H9 (cell line): Measurements from ENCODE around the gene RHBDL2. TPM values are rescaled to one million over a fixed set of nuclear protein-coding genes. Genes with fewer than 3 reads are reported as not detected.

ENCODE experiments used
- DNase-seq: peaks from one replicate; pipeline ENCODE4 v3.0.0-alpha.2; 2017
- H2AFZ ChIP-seq: one replicate; pipeline ENCODE4 v1.6.1; 2013; ENCODE audit warnings: mild to moderate bottlenecking, low read length, control low read depth, moderate library complexity
- H2AK5ac ChIP-seq: 2 replicates; pipeline ENCODE4 v1.6.1; 2013; ENCODE audit warnings: low read length, control low read depth, mixed read lengths; ENCODE audit not compliant: insufficient read length
- H2BK120ac ChIP-seq: one replicate; pipeline ENCODE4 v1.6.1; 2013; ENCODE audit warnings: low read depth, mild to moderate bottlenecking, low read length, control low read depth, inconsistent platforms; ENCODE audit not compliant: poor library complexity, severe bottlenecking
- H2BK12ac ChIP-seq: 2 replicates; pipeline ENCODE4 v1.6.1; 2013; ENCODE audit warnings: low read length, control low read depth, mixed read lengths, low read depth; ENCODE audit not compliant: insufficient read length
- H2BK15ac ChIP-seq: 2 replicates; pipeline ENCODE4 v1.6.1; 2013; ENCODE audit warnings: low read depth, low read length, control low read depth
- H2BK20ac ChIP-seq: one replicate; pipeline ENCODE4 v1.6.1; 2013; ENCODE audit warnings: low read depth, mild to moderate bottlenecking, low read length, control low read depth, inconsistent platforms; ENCODE audit not compliant: poor library complexity, severe bottlenecking
- H2BK5ac ChIP-seq: 2 replicates; pipeline ENCODE4 v1.6.1; 2013; ENCODE audit warnings: low read length, control low read depth, mixed read lengths; ENCODE audit not compliant: insufficient read length
- H3K14ac ChIP-seq: 2 replicates; pipeline ENCODE4 v1.6.1; 2013; ENCODE audit warnings: low read length, control low read depth; ENCODE audit not compliant: insufficient read depth
- H3K18ac ChIP-seq: 2 replicates; pipeline ENCODE4 v1.6.1; 2013; ENCODE audit warnings: low read depth, mild to moderate bottlenecking, mixed read lengths, low read length, control low read depth; ENCODE audit not compliant: insufficient read length
- H3K23ac ChIP-seq: 2 replicates; pipeline ENCODE4 v1.6.1; 2013; ENCODE audit warnings: low read length, control low read depth, mixed read lengths, low read depth; ENCODE audit not compliant: insufficient read length
- H3K23me2 ChIP-seq: 2 replicates; pipeline ENCODE4 v1.6.1; 2013; ENCODE audit warnings: low read depth, mild to moderate bottlenecking, mixed read lengths, low read length, control low read depth; ENCODE audit not compliant: insufficient read length, poor library complexity, severe bottlenecking
- H3K27ac ChIP-seq: 2 replicates; pipeline ENCODE4 v1.5.1; 2013; ENCODE audit warnings: low read length, control low read depth, mixed read lengths, low read depth; ENCODE audit not compliant: insufficient read length
- H3K27me3 ChIP-seq: 2 replicates; pipeline ENCODE4 v1.6.1; 2013; ENCODE audit warnings: low read length, control low read depth, inconsistent platforms; ENCODE audit not compliant: insufficient read depth
- H3K4ac ChIP-seq: 2 replicates; pipeline ENCODE4 v1.6.1; 2013; ENCODE audit warnings: low read depth, mild to moderate bottlenecking, control low read depth, inconsistent platforms, low read length, moderate library complexity
- H3K4me1 ChIP-seq: 2 replicates; pipeline ENCODE4 v1.6.1; 2013; ENCODE audit warnings: low read length, control low read depth, inconsistent platforms; ENCODE audit not compliant: insufficient read depth
- H3K4me2 ChIP-seq: 2 replicates; pipeline ENCODE4 v1.6.1; 2013; ENCODE audit warnings: low read length, control low read depth, mixed read lengths; ENCODE audit not compliant: insufficient read length, insufficient read depth
- H3K56ac ChIP-seq: 2 replicates; pipeline ENCODE4 v1.6.1; 2013; ENCODE audit warnings: low read depth, mild to moderate bottlenecking, mixed read lengths, low read length, control low read depth; ENCODE audit not compliant: insufficient read length
- H3K79me1 ChIP-seq: 2 replicates; pipeline ENCODE4 v1.6.1; 2013; ENCODE audit warnings: low read depth, mild to moderate bottlenecking, moderate library complexity, low read length, control low read depth, inconsistent platforms; ENCODE audit not compliant: insufficient read depth, poor library complexity, severe bottlenecking
- H3K79me2 ChIP-seq: 2 replicates; pipeline ENCODE4 v1.6.1; 2013; ENCODE audit warnings: low read length, control low read depth, inconsistent platforms; ENCODE audit not compliant: insufficient read depth
- H3K9ac ChIP-seq: 2 replicates; pipeline ENCODE4 v1.6.1; 2013; ENCODE audit warnings: low read length, control low read depth, mixed read lengths; ENCODE audit not compliant: insufficient read length; ENCODE audit errors: extremely low read depth
- H3K9me3 ChIP-seq: one replicate; pipeline ENCODE4 v1.6.1; 2013; ENCODE audit warnings: low read depth, low read length, inconsistent platforms; ENCODE audit not compliant: control insufficient read depth
- H3T11ph ChIP-seq: one replicate; pipeline ENCODE4 v1.6.1; 2013; ENCODE audit warnings: mild to moderate bottlenecking, low read length, control low read depth, inconsistent platforms
- H4K20me1 ChIP-seq: one replicate; pipeline ENCODE4 v1.6.1; 2013; ENCODE audit not compliant: control insufficient read depth, insufficient read length, insufficient read depth
- H4K5ac ChIP-seq: 2 replicates; pipeline ENCODE4 v1.6.1; 2013; ENCODE audit warnings: low read depth, mild to moderate bottlenecking, mixed read lengths, low read length, control low read depth; ENCODE audit not compliant: insufficient read length
- H4K8ac ChIP-seq: replicated peaks from 2 replicates; pipeline ENCODE4 v1.6.1; 2013; ENCODE audit warnings: low read length, control low read depth, mixed read lengths, low read depth; ENCODE audit not compliant: insufficient read length
- H4K91ac ChIP-seq: 2 replicates; pipeline ENCODE4 v1.6.1; 2013; ENCODE audit warnings: low read depth, mild to moderate bottlenecking, moderate library complexity, mixed read lengths, low read length, control low read depth; ENCODE audit not compliant: insufficient read length
- H3K27ac Mint-ChIP-seq, 3 experiments: 2 replicates in 2 of 3; 3 replicates in 1 of 3; pipeline ENCODE4 v1.8.0; 2020 to 2021; ENCODE audit warnings: mixed read lengths in 3 of 3, mild to moderate bottlenecking in 1 of 3, moderate library complexity in 1 of 3
- H3K27me3 Mint-ChIP-seq: 2 replicates; pipeline ENCODE4 v1.8.0; 2021; ENCODE audit warnings: low read depth, mild to moderate bottlenecking, moderate library complexity, mixed read lengths
- H3K36me3 Mint-ChIP-seq, 3 experiments: 2 replicates in 2 of 3; 3 replicates in 1 of 3; pipeline ENCODE4 v1.8.0; 2020 to 2021; ENCODE audit warnings: low read depth in 3 of 3, mixed read lengths in 3 of 3; ENCODE audit not compliant: insufficient read depth in 1 of 3
- H3K4me1 Mint-ChIP-seq, 2 experiments: 2 replicates each; pipeline ENCODE4 v1.8.0; 2020; ENCODE audit warnings: mixed read lengths in 2 of 2
- H3K4me3 Mint-ChIP-seq, 2 experiments: 2 replicates in 1 of 2; 3 replicates in 1 of 2; pipeline ENCODE4 v1.8.0; 2020 to 2021; ENCODE audit warnings: mild to moderate bottlenecking in 2 of 2, mixed read lengths in 2 of 2, moderate library complexity in 1 of 2
- H3K9me3 Mint-ChIP-seq, 2 experiments: 2 replicates in 1 of 2; 3 replicates in 1 of 2; pipeline ENCODE4 v1.8.0; 2020; ENCODE audit warnings: mild to moderate bottlenecking in 2 of 2, mixed read lengths in 2 of 2, moderate library complexity in 1 of 2
- WGBS: extraction: QIAGEN DNeasy Blood & Tissue Kit; methylation state at CpG from one replicate; pipeline ENCODE4 v1.1.7; 2013; ENCODE audit warnings: missing lambda C conversion rate, low lambda C conversion rate, mixed read lengths; ENCODE audit not compliant: insufficient read length; ENCODE audit errors: extremely low coverage; 5-methylcytosine and 5-hydroxymethylcytosine counted together
- total RNA-seq: library from RNA; stranded (reverse); gene quantifications from 2 replicates; pipeline ENCODE4 v1.2.1, GENCODE V29; 2021
- TF ChIP-seq, protein P1 (sequence below): fragments of 200-600 bp; sonication (generic); conservative IDR thresholded peaks from 3 replicates; pipeline ENCODE4 v1.8.0; 2021; ENCODE audit warnings: antibody characterized with exemption, mild to moderate bottlenecking

RHBDL2 gene
- total RNA-seq, 1 experiment from 2014 or later = not detected

DNA sequence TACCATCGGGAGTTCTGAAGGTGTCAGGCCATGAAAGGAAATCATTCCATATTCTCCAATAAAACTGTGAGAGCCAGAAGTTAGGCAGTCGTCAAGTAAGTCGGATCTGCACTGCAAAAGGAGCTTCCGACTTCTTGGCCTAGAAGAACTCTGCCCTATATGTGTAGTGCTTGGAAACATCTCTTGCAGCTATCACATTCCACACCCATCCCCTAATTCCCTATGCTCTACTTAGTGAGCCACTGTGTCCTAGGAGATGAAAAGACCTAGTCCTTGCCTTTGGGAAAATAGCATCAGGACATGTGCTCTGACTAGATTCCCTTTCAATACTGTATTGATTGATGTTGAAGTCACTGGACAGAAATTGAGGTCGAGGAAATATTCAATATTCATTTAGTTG, 52.0 kb downstream of the RHBDL2 start:
- WGBS = no CpG with 5 or more reads among the region's 5 CpGs
- no peak overlapping the region for H4K5ac ChIP-seq
- DNase-seq = no peak
- H3K4me2 ChIP-seq = no peak overlapping the region
- no peak overlapping the region for H3K56ac ChIP-seq
- TF ChIP-seq, protein P1, sequence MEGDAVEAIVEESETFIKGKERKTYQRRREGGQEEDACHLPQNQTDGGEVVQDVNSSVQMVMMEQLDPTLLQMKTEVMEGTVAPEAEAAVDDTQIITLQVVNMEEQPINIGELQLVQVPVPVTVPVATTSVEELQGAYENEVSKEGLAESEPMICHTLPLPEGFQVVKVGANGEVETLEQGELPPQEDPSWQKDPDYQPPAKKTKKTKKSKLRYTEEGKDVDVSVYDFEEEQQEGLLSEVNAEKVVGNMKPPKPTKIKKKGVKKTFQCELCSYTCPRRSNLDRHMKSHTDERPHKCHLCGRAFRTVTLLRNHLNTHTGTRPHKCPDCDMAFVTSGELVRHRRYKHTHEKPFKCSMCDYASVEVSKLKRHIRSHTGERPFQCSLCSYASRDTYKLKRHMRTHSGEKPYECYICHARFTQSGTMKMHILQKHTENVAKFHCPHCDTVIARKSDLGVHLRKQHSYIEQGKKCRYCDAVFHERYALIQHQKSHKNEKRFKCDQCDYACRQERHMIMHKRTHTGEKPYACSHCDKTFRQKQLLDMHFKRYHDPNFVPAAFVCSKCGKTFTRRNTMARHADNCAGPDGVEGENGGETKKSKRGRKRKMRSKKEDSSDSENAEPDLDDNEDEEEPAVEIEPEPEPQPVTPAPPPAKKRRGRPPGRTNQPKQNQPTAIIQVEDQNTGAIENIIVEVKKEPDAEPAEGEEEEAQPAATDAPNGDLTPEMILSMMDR = no peak
- no peak overlapping the region for H2BK5ac ChIP-seq
- H3K14ac ChIP-seq = no peak overlapping the region
- no peak overlapping the region for H3K23ac ChIP-seq
- no peak overlapping the region for H2AFZ ChIP-seq
- H3K79me2 ChIP-seq = no peaks in the 10 kb centered on the region
- Mint-ChIP-seq H3K9me3 (no peaks in the 10 kb centered on the region), H3K27me3 (no peaks in the 10 kb centered on the region; the same call in 1 of the 2 replicates), H3K36me3 (no peaks in the 10 kb centered on the region), H3K27ac (no peak overlapping the region), H3K4me1 (peaks cover 12 to 13% of the 10 kb centered on the region in 2 experiments), H3K4me3 (no peak overlapping the region)
- no peak overlapping the region for H4K8ac ChIP-seq
- no peak overlapping the region for H2AK5ac ChIP-seq
- no peak overlapping the region for H3K18ac ChIP-seq
- H2BK20ac ChIP-seq = no peak overlapping the region
- H3K9me3 ChIP-seq = no peaks in the 10 kb centered on the region
- no peaks in the 10 kb centered on the region for H4K20me1 ChIP-seq
- no peak overlapping the region for H2BK120ac ChIP-seq
- peaks cover 2% of the 10 kb centered on the region; the same call in 1 of the 2 replicates for H3K4me1 ChIP-seq
- no peaks in the 10 kb centered on the region for H3K27me3 ChIP-seq
- H3K4ac ChIP-seq = no peak overlapping the region
- H3K27ac ChIP-seq = no peak overlapping the region
- H3K9ac ChIP-seq = no peak overlapping the region
- no peak overlapping the region for H4K91ac ChIP-seq
- no peaks in the 10 kb centered on the region for H3K23me2 ChIP-seq
- no peaks in the 10 kb centered on the region for H3K79me1 ChIP-seq
- H3T11ph ChIP-seq = no peak overlapping the region
- H2BK12ac ChIP-seq = no peak overlapping the region
- no peak overlapping the region for H2BK15ac ChIP-seq
